Suppressor macrophage treated with lipopolysaccharide for 1 hour (primary cell): Measurements from ENCODE around the gene SLC52A1.

Source experiments
- DNase-seq, 3 donors: peaks; one replicate each; pipeline ENCODE4 v3.0.0-alpha.2; 2020 to 2022

SLC52A1 gene

GRCh38 chr17:4986951-4987766 is 48.1 kb downstream of the SLC52A1 start, which contains the start of gene CAMTA2:
Gene CAMTA2 (minus strand): TSS chr17:4987675. CDS start chr17:4986222, 1,453 bp downstream.
- peak; percentile 74 to 91 (median 76) for DNase-seq

GRCh38 chr17:4986403-4986802 is 48.8 kb downstream of the SLC52A1 start:
- peak; percentile 36 to 40 (median 38) for DNase-seq
